Mucosa of rectum (tissue), 2 donors: Measurements from ENCODE around the gene CDHR2.

Experiments
- H3K27ac ChIP-seq, 2 donors: one replicate each; pipeline ENCODE4 v1.7.0; 2013; ENCODE audit warnings: inconsistent platforms in 2 of 2, low read depth in 2 of 2, low read length in 2 of 2
- H3K27me3 ChIP-seq, 2 donors: one replicate each; pipeline ENCODE4 v1.7.0; 2013; ENCODE audit warnings: low read length in 2 of 2; ENCODE audit not compliant: control insufficient read depth in 2 of 2, insufficient read depth in 2 of 2
- H3K36me3 ChIP-seq, 2 donors: one replicate each; pipeline ENCODE4 v1.7.0; 2013; ENCODE audit warnings: low read length in 2 of 2; ENCODE audit not compliant: control insufficient read depth in 2 of 2, insufficient read depth in 2 of 2
- H3K4me1 ChIP-seq, 2 donors: one replicate each; pipeline ENCODE4 v1.7.0; 2013; ENCODE audit warnings: low read length in 2 of 2, mild to moderate bottlenecking in 1 of 2; ENCODE audit not compliant: control insufficient read depth in 2 of 2, insufficient read depth in 2 of 2
- H3K4me3 ChIP-seq, 2 donors: one replicate each; pipeline ENCODE4 v1.7.0; 2013; ENCODE audit warnings: low read length in 2 of 2
- H3K9ac ChIP-seq, 2 donors: one replicate each; pipeline ENCODE4 v1.7.0; 2013; ENCODE audit warnings: low read length in 2 of 2, low read depth in 1 of 2, mild to moderate bottlenecking in 1 of 2
- H3K9me3 ChIP-seq, 2 donors: one replicate each; pipeline ENCODE4 v1.7.0; 2013; ENCODE audit warnings: low read length in 2 of 2; ENCODE audit not compliant: control insufficient read depth in 2 of 2
- donor health status: healthy.
- donor health status: Normal muscosa, but diverticular disease.

The CDHR2 gene

DNA sequence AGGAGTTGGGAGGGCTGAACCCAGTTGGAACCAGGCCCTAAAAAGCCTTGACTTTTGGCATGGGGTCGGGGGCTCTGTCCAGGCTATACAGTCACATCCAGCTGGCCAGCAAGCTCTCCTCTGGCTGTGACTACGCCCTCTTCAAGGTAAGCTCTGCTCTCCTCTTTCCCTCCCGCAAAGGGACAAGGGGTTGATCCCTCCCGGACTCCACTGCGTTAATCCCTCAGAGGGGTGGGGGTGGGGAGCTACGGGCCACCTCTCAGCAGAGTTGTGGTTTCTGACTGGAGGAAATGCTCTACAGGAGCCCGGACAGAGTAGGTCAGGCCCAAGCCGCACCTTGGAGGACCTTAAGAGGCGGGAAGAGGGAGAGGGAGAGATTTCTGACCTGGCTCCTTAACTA, 95.2 kb downstream of the CDHR2 start:
- Histone ChIP-seq H3K36me3 (no peaks in the 10 kb centered on the region), H3K4me3 (no peak overlapping the region)

DNA sequence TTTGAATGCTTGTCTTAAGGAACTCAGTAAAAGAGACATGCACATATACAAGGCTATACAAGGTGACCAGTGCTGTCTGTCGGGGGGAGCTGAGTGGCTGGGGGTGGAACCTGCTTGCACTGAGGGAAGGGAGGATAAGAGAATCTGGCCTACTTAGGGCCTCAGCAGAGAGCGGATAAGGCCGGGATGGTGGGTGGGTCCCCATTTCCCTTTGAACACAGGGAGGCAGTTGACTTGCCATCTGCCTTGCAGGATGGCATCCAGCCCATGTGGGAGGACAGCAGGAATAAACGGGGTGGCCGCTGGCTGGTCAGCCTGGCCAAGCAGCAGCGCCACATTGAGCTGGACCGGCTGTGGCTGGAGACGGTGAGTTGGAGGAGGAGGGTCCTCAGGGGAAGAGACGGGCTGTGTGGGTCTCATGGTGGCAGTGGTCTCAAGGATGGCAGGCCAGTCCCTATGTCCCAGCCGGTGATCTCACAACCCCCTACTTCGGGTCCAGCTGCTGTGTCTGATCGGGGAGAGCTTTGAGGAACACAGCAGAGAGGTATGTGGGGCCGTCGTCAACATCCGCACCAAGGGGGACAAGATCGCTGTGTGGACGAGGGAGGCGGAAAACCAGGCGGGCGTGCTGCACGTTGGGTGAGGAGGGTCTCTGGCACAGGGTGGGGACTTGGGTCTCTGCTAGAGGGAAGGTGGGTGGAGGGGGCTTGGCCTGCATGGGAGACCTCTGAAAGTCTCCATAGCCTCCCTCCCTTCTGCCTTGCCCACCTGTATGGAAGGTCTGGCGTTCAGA, 95.9 kb downstream of the CDHR2 start:
- no peaks in the 10 kb centered on the region for H3K36me3 ChIP-seq
- H3K4me1 ChIP-seq, result peaks cover 10 to 16% of the 10 kb centered on the region in 2 donors
- peaks cover 0 to 3% of the 10 kb centered on the region in 2 donors for H3K27me3 ChIP-seq
- no peak overlapping the region for H3K9ac ChIP-seq
- no peaks in the 10 kb centered on the region for H3K9me3 ChIP-seq
- H3K4me3 ChIP-seq, result no peak overlapping the region
- H3K27ac ChIP-seq, result no peak overlapping the region

More for the DNA sequence above, 95.2 kb downstream of the CDHR2 start:
- Histone ChIP-seq H3K9ac (no peak overlapping the region), H3K27me3 (peaks cover 0 to 3% of the 10 kb centered on the region in 2 donors), H3K9me3 (no peaks in the 10 kb centered on the region), H3K27ac (no peak overlapping the region), H3K4me1 (peaks cover 10 to 16% of the 10 kb centered on the region in 2 donors)
